Testis (tissue), 2 donors: ENCODE measurements around the gene CCDC201.

Experiments used
- POLR2A ChIP-seq: fragments of 450-650 bp; IDR thresholded peaks from one replicate; pipeline ENCODE4 v1.6.1; 2017; ENCODE audit warnings: antibody characterized with exemption, mild to moderate bottlenecking, moderate library complexity
- TF ChIP-seq, protein P1 (sequence below), 3 experiments: fragments of 450-650 bp in 2 of 3; fragments of 200-600 bp in 1 of 3; sonication (generic) in 1 of 3; IDR thresholded peaks; one replicate each; pipeline ENCODE4 v1.5.1; 2016 to 2019; ENCODE audit warnings: antibody characterized with exemption in 3 of 3, mild to moderate bottlenecking in 2 of 3, moderate library complexity in 1 of 3

GRCh38 chr7:45910855-45911254, 38.0 kb upstream of the CCDC201 start:
- TF ChIP-seq POLR2A = no peak
- TF ChIP-seq, protein P1, sequence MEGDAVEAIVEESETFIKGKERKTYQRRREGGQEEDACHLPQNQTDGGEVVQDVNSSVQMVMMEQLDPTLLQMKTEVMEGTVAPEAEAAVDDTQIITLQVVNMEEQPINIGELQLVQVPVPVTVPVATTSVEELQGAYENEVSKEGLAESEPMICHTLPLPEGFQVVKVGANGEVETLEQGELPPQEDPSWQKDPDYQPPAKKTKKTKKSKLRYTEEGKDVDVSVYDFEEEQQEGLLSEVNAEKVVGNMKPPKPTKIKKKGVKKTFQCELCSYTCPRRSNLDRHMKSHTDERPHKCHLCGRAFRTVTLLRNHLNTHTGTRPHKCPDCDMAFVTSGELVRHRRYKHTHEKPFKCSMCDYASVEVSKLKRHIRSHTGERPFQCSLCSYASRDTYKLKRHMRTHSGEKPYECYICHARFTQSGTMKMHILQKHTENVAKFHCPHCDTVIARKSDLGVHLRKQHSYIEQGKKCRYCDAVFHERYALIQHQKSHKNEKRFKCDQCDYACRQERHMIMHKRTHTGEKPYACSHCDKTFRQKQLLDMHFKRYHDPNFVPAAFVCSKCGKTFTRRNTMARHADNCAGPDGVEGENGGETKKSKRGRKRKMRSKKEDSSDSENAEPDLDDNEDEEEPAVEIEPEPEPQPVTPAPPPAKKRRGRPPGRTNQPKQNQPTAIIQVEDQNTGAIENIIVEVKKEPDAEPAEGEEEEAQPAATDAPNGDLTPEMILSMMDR (IDR thresholded peaks at IDR 0.05) = no peak
